Ovary (tissue), 9 donors: ENCODE results near the gene TMEM11. TPM values are rescaled to one million over a fixed set of nuclear protein-coding genes. Genes with fewer than 3 reads are reported as not detected.
"Not testable (repeated sequence)": the region's sequence is repeated elsewhere in the genome, so short reads cannot be mapped to it uniquely, and the experiment has no call there.

Source experiments
- DNase-seq, 5 donors: peaks; one replicate each; pipeline ENCODE4 v3.0.0-alpha.2; 2019 to 2020
- H3K27ac ChIP-seq, 2 donors: fragments of 200-600 bp; one replicate each; pipeline versions ENCODE4 v1.5.1 to v1.8.0; 2019 to 2022
- H3K27me3 ChIP-seq: fragments of 200-600 bp; one replicate; pipeline ENCODE4 v1.8.0; 2022
- H3K36me3 ChIP-seq: fragments of 200-600 bp; sonication (generic); one replicate; pipeline ENCODE4 v1.5.1; 2019
- H3K4me1 ChIP-seq: one replicate; pipeline ENCODE4 v1.8.1; 2013; ENCODE audit warnings: mild to moderate bottlenecking, moderate library complexity; ENCODE audit not compliant: insufficient read depth
- H3K4me3 ChIP-seq: fragments of 200-600 bp; sonication (generic); one replicate; pipeline ENCODE4 v1.5.1; 2017
- H3K9me3 ChIP-seq, 2 donors: fragments of 200-600 bp in 1 of 2; sonication (generic) in 1 of 2; one replicate each; pipeline versions ENCODE4 v1.5.1 to v1.8.1; 2013 to 2019; ENCODE audit warnings: mild to moderate bottlenecking in 1 of 2, moderate library complexity in 1 of 2
- EP300 ChIP-seq: sonication (generic); formaldehyde crosslinking; IDR thresholded peaks from one replicate; pipeline ENCODE4 v1.6.1; 2017; ENCODE audit warnings: antibody characterized with exemption
- POLR2A ChIP-seq: fragments of 450-650 bp; IDR thresholded peaks from one replicate; pipeline ENCODE4 v1.6.1; 2017; ENCODE audit warnings: antibody characterized with exemption, mild to moderate bottlenecking, moderate library complexity
- WGBS, 3 donors: extraction: QIAGEN DNeasy Blood & Tissue Kit in 1 of 3; methylation state at CpG; one replicate each; pipeline versions ENCODE4 v1.1.5 to v1.1.7; 2013 to 2017; 5-methylcytosine and 5-hydroxymethylcytosine counted together
- intact Hi-C, 4 donors: fragments of 100-400 bp; cut with DNase I; formaldehyde crosslinking; loops; one replicate each; pipeline versions ENCODE4 v1.11.0 to v1.15.1; 2022 to 2023
- polyA plus RNA-seq, 2 donors: library from polyadenylated mRNA; stranded (reverse); fragments of 200-250 nt in 1 of 2; fragments of 350-450 nt in 1 of 2; fragmentation: Illumina TruSeq in 1 of 2; extraction: RNeasy Lipid Tissue Mini Kit (QIAGEN cat#74804) in 1 of 2; gene quantifications; one replicate each; pipeline ENCODE4 v1.2.3, GENCODE V29; 2013 to 2014
- total RNA-seq, 7 donors: library from RNA; depleted of rRNA in 2 of 7; stranded (reverse); fragments of >200 nt in 2 of 7; fragmentation: NEBNext Ultra II Directional in 3 of 7; extraction: Animal tissue kit (Norgen Biotek cat#: 25700) in 3 of 7; gene quantifications; one replicate each; pipeline versions ENCODE4 v1.1.0 to v1.2.4, GENCODE V29; 2016 to 2023
- TF ChIP-seq, protein P1 (sequence below), 3 donors: fragments of 450-650 bp in 2 of 3; fragments of 200-600 bp in 1 of 3; IDR thresholded peaks; one replicate each; pipeline versions ENCODE4 v1.5.1 to v1.8.0; 2016 to 2022; ENCODE audit warnings: antibody characterized with exemption in 3 of 3, mild to moderate bottlenecking in 1 of 3
- donor health status: DM: no; HTN: no; CAD: no; lungs with moderate emphysema.
- donor health status: DM: no; HTN: no; CAD: no.
- donor health status: Bipolar disorder and iron deficiency.
- donor health status: DM: yes; HTN: yes; CAD: no.
- donor health status: DM: no; HTN: no; CAD: no.
- donor health status: DM: yes; HTN: yes; CAD: no.

TMEM11 gene
- total and polyA plus RNA-seq, 9 donors = 10.5 to 20.0 (median 16.4) TPM

DNA sequence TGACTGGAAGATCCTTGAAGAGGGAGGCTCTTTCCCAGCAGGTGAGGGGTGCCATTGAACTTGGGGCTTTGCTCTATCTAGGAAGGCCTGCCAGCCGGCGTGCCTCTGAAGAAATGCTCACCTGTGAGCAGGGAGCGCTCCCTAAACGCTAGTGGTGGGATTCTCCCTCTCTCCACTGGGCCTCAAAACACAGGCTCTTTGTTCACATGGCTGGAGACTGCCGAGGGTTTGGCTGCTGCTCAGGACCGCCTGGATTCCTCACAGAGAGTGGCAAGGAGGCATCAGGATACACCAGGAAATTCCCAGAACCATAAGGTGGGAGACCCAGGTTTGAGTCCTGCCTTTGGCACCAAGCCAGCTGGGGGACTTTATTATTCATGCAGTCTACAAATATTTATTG is 17.6 kb upstream of the TMEM11 start:
- no peaks in the 10 kb centered on the region for H3K36me3 ChIP-seq
- no peak overlapping the region for H3K27ac ChIP-seq
- no peaks in the 10 kb centered on the region for H3K9me3 ChIP-seq
- no peaks in the 10 kb centered on the region for H3K4me1 ChIP-seq
- TF ChIP-seq EP300 = no peak
- intact Hi-C loops = no loop called here
- no peak overlapping the region for H3K4me3 ChIP-seq
- no peak for DNase-seq
- WGBS, 3 donors = 72 to 78% (median 76%) methylated on average over 6 of the region's 6 CpGs
- H3K27me3 ChIP-seq = no peaks in the 10 kb centered on the region

DNA sequence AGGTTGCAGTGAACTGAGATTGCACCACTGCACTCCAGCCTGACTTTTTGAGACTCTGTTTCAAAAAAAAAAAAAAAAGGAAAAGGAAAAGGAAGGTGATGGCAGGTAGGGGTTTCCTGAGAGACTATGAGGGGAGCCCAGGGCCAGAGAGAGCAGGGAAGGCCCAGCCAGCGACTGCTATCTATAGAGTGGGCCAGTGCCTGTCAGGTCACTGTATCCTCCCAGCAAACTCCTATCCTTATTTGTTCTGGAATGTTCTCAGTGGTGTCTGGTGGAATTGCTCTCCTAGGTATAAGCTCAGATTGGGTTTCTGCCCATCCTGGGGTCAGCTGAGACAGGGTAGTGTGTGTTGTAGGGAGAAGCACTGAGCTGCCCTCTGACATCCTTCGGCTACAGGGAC is 14.9 kb upstream of the TMEM11 start:
- Histone ChIP-seq H3K27me3 (no peaks in the 10 kb centered on the region), H3K4me1 (no peaks in the 10 kb centered on the region), H3K36me3 (no peaks in the 10 kb centered on the region), H3K4me3 (no peak overlapping the region), H3K27ac (no peak overlapping the region), H3K9me3 (no peaks in the 10 kb centered on the region)
- intact Hi-C loops = no loop called here
- 67 to 82% (median 80%) methylated on average over 2 of the region's 2 CpGs for WGBS, 3 donors
- TF ChIP-seq EP300 (no peak), POLR2A (no peak)
- TF ChIP-seq, protein P1, sequence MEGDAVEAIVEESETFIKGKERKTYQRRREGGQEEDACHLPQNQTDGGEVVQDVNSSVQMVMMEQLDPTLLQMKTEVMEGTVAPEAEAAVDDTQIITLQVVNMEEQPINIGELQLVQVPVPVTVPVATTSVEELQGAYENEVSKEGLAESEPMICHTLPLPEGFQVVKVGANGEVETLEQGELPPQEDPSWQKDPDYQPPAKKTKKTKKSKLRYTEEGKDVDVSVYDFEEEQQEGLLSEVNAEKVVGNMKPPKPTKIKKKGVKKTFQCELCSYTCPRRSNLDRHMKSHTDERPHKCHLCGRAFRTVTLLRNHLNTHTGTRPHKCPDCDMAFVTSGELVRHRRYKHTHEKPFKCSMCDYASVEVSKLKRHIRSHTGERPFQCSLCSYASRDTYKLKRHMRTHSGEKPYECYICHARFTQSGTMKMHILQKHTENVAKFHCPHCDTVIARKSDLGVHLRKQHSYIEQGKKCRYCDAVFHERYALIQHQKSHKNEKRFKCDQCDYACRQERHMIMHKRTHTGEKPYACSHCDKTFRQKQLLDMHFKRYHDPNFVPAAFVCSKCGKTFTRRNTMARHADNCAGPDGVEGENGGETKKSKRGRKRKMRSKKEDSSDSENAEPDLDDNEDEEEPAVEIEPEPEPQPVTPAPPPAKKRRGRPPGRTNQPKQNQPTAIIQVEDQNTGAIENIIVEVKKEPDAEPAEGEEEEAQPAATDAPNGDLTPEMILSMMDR (IDR thresholded peaks at IDR 0.05) = no peak
- DNase-seq = no peak

DNA sequence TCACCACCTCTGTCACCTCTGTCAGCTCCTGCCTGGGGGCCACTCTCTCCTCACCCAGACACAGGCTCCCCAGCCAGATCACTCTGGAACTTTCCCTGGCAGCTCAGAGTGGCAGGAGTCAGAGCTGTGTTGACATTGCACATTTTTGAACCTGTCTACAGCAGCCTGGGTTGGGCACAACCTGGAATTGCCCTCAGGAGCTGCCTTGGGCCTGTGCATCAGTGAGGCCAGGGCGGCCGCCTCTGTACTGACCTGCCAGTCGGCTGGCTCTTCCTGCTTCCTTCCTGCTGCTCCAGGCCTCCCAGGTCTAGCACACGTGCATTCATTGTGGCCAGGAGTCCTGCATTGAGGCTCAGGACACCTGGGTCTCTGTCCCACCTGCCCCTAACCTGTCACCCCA is 14.2 kb upstream of the TMEM11 start:
- Histone ChIP-seq H3K27me3 (no peaks in the 10 kb centered on the region), H3K9me3 (no peaks in the 10 kb centered on the region), H3K4me1 (no peaks in the 10 kb centered on the region), H3K4me3 (no peak overlapping the region), H3K27ac (no peak overlapping the region), H3K36me3 (no peaks in the 10 kb centered on the region)
- intact Hi-C loops = no loop called here
- DNase-seq = no peak
- WGBS, 3 donors = 71 to 83% (median 82%) methylated on average over 4 of the region's 4 CpGs
- TF ChIP-seq EP300 (no peak), POLR2A (no peak)
- TF ChIP-seq, protein P1 (IDR thresholded peaks at IDR 0.05) = no peak

DNA sequence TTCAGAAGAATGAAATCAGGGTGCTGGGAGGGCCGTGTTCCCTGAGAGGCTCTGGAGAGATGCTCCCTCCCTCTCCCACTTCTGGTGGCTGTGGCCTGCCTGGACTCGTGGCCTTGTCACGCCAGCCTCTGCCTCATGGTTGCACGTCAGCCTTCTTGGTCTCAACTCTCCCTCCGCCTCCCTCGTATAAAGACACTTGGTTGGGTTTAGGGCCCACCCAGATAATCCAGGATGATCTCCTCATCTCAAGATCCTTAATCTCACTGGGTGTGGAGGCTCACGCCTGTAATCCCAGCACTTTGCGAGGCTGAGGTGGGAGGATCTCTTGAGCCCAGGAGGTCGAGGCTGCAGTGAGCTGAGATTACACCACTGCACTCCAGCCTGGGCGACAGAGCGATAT is 13.3 kb upstream of the TMEM11 start:
- intact Hi-C loops, H3K27me3 ChIP-seq, DNase-seq, H3K4me3 ChIP-seq, H3K27ac ChIP-seq, H3K9me3 ChIP-seq, H3K36me3 ChIP-seq, H3K4me1 ChIP-seq: not testable (repeated sequence)
- WGBS, 3 donors = 83 to 86% (median 84%) methylated on average over 11 of the region's 11 CpGs

DNA sequence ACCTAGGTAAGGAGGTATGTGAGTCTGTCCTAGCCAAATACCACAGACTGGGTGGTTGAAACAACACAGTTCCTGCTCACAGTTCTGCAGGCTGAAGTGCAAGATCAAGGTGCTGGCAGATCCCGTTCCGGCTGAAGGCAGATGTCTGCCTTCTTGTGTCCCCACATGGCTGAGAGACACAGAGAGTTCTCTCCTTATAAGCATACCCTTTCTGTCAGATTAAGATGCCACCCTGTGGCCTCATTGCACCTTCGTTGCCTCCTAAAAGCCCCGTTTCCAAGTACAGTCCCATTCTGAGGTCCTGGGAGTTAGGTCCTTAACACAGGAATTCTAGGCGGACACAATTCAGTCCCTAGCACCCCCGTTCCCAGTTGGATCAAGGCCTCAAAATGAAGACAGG is 9.1 kb upstream of the TMEM11 start:
- H3K27ac ChIP-seq = no peak overlapping the region
- H3K4me1 ChIP-seq = no peaks in the 10 kb centered on the region
- intact Hi-C loops = no loop called here
- DNase-seq = no peak
- no peaks in the 10 kb centered on the region for H3K9me3 ChIP-seq
- H3K4me3 ChIP-seq = no peak overlapping the region
- no peaks in the 10 kb centered on the region for H3K27me3 ChIP-seq
- TF ChIP-seq POLR2A (no peak), EP300 (no peak)
- TF ChIP-seq, protein P1 (IDR thresholded peaks at IDR 0.05) = no peak
- WGBS, 3 donors = 92 to 97% (median 94%) methylated on average over 6 of the region's 6 CpGs
- H3K36me3 ChIP-seq = no peaks in the 10 kb centered on the region
